HG03196 (cell line): Measurements from ENCODE around the gene TACC3.

Source experiments
- ATAC-seq: cut with Tn5 transposase; IDR thresholded peaks from one replicate; pipeline ENCODE4 v1.9.1; 2021; ENCODE audit not compliant: unreplicated experiment

TACC3 gene

DNA sequence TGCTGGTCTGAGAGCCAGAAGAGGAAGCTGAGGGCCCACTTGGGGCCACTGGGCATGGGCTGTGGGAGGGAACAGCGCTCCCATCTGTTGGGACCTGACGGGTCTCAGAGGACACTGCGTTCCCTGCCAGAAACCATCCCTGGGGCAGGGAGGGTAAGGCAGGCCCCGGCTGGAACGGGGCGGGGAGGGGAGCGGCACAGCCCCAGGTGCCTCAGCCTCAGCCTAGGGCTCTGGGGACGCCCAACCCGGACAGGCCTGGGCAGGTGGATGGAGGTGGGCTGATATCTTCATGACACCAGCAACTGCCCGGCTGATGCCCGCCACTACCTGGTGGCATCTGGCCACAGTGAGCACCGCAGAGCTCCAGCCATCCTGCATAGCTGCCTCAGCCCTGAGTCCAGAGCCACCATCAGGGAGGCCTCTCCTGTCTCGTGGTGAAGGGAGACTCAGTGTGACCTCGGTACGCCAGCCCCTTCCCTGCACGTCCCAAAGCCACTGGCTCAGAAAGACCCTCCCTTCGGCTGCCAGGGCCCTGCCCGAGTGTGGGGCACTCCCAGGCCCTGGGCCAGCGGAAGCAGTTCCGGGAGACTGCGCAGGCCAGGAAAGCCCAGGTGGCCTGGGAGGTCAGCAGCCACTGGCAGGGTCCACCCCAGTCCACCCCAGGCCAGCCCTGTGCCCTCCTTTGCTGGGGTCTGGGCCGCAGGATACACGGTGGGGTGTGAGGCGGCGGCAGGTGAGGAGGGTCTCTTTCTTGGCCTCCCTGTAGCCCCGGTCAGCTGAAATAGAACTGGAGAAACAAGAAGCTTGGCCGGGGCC lies 37.2 kb downstream of the TACC3 start:
- no peak for ATAC-seq

DNA sequence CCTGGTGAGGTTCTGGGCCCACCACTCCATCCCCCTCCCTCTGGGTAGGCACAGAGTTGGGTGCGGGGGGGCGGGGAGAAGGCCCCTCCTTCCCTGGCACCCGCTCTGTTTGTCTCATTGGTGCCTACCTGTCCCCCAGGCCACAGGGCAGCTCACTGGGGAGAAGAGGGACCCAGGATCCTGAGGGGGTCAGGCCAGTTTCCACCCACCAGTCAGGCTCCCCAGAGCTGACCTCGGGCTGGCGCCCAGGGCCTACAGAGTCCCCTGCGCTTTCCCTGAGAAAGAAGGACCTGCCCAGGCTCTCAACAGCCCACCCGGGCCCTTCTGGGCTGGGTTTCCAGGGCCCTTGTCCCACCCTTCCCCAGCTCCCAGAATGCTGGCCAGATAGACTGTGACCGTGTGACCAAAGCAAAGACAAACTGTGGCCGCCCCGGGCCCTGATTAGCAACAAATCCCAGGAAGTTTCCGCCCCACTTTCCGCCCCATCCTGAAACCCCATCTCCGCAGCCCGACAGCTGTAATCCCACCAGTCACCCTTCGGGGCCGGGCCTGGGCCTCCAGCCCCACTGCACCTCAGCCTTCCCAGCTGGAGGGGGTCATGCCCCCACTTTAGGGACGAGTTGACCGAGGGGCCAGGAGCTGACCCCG lies 38.0 kb downstream of the TACC3 start:
- no peak for ATAC-seq

DNA sequence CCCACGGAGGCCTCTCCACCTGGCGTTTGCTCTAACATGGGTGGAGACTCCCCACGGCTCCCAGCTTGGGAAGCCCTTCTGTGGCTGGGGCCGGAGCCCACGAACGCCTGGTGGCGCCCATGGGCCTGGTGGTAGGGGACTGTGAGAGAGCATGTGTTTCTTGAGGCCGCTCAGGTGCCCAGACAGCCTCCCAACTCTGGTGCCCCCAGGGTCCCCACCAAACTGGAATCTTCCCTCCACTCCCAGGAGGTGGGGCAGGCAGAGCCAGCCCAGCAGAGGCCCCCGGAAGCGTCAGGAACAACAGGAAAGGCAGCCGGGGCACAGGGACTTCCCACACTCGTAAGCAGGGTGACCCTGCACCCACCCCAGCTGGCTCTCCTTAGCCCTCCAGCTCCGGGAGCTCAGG lies 38.5 kb downstream of the TACC3 start:
- ATAC-seq: no peak

DNA sequence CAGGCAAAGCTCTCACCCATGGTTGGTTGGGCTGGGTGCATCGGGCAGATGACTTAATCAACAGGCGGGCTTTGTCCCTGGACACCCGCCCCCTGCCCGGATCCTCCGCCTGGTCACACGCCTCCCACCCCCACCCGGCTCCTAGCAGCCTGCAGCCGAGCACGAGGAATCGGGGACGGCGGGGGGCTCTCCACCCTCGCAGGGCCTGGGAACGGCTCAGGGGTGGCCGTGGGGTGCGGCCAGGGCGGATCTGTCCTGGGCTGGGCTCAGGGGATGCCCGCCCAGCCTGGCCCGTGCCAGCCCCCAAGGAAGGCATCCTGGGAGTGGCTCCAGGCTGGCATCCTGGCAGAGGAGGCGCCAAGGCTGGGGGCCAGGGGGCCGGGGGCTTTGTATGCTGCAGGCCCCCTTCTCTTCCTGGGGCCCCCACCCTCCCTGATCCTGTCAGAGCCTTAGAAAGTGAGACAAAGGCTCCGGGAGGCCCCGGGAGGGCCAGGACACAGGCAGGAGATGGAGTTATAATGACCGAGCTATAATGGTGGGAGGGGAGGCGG lies 39.3 kb downstream of the TACC3 start:
- no peak for ATAC-seq

DNA sequence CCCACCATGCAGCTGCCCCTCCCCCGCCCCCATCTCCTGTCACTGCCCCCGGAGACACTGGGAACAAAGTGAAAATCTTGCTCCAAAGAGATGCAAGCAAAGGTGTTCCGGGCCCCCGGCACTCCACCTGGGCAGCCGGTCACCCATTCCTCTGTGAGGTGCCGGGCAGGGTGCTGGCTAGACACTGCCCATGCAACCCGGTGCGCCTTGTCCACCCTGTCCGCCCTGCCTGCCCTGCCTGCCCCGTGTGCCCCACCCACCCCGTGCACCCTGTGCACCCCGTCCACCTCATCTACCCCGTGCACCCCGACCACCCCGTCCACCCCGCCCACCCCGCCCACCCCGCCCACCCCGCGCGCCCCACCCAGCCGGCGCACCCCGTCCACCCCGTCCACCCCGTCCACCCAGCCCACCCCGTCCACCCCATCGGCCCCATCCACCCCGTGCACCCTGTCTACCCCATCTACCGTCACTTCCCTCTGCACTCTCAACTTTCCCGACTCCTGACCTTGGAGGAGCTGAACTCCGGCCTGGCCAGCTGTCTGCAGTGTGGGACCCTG lies 39.9 kb downstream of the TACC3 start:
- no peak for ATAC-seq

DNA sequence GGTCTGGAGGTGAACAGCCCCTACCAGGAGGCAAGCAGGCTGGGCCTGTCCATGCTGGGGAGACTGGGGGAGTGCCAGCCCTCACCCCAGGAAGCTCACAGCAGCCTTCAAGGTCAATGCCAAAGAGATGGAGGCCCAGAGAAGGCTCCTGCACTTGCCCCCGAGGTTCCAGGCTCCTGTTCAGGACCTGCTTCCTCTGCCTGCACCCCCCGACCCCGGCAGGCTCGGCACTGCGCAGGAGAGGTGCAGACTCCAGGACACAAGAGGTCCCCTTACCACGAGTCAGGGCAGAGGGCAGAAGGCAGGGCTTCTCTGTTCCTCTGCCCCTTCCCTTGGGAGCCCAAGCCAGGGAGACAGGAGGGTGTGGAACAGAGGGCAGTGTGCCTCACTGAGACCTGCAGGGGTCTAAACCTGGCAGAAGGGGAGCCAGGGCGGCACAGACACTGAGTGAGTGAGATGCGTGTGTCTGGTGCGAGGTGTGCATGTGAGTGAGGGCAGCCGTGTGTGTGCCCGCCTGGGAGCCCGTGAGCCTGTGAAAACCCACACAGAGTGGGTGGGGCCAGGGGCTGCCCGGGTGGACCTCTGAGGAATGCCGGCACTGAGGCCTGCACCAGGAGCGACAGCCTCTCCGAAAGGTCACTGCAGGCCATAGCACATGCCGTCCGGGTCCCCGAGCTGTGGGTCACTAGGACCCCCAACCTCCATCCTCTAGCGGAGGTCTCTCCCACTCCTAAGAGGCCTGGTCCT lies 41.1 kb downstream of the TACC3 start:
- no peak for ATAC-seq

DNA sequence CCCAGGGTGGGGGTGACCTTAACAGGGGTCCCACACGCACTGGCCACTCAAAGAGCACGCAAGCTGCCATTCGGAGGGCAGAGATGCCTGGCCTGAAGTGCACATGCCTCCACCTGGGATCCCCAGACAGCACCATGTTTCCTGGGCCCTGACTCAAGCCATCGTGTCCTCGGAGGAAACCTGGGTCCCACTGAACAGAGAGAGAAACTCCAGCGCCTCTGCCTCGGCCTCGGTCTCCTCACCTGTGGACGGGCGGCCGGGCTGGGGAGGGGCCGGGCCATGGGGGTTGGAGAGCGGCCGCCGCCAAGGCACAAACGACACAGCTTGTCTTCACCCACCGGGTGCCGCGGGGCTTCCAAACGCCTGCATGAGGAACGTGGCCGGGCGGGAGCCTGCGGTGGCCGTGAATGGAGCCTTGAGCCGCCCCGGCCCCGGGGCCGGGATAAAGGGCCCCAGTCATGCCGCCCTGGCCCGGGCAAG lies 41.8 kb downstream of the TACC3 start:
- ATAC-seq: no peak

DNA sequence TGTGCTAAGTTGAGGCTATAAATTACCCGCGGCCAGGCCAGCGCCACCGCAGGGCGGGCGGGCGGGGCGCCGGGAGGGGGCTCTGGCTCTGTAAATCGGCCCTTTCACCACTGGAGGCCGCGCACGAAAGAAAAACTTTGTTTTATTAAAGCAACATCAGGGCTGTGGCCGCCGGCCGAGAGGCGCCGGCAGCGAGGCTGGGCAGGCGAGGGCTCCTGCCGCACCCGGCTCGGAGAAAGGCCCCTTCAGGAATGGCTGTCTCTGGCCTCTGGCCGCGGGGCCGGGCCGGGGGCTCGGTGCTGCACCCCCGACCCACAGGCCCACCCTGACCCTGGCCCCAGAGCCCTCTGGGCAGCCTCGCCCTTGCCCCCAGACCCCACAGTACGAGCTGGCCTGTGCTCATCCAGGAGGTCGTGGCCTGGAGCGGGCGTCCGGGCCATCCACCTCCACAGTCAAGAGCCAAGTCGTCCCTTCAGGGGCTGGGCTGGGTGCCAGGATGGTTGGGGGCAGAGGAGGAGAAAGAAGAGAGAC lies 42.3 kb downstream of the TACC3 start:
- no peak for ATAC-seq

DNA sequence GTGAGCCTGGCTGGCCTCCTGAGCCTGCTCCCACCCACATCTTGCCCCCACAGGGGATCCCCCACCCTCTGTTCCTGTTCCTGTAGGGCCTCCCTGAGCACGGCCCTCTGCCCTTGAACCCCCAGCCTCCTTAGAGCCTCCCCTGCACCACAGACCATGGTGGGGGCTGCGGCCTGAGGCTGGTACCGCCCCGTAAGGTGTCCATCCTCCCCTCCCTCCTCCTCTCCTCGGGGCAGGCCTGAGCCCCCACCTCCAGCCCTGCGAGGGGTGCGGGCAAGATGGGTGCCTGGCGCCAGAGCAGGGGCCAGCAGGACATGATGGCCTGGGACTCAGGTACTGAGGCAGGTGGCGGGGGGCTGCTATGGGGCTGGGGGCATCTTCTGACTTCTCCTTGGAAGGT lies 43.3 kb downstream of the TACC3 start:
- ATAC-seq: no peak

DNA sequence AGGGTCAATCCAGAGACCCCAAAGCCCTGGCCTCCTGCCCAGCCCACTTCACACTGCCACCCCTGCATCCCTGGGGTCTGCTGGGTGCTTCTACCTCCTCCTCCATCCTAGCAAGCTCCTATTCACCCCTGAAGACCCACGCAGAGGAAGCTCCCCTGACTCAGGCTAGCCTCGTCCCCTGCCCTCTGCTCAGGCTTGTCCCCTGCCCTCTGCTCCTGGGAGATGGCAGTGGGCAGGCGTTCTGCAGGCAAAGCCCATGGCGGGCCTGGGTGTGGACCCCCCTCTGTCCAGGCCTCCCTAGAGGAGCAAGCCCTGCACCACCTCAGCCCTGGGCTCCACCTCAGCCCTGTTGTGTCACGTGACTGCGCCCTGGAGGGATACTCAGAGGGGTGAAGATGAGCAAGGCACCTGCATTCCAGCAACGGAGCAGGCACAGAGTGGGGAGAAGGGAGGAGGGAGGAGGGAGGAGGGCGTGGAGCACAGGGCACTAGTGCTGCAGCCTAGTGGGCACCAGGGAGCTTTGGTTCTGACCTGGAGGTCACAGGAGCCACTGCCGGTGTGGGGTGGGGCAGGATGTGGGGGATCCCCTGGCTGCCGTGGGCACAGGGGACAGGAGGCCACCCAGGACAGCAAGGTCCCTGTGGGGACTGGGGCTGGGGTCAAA lies 44.2 kb downstream of the TACC3 start:
- no peak for ATAC-seq

DNA sequence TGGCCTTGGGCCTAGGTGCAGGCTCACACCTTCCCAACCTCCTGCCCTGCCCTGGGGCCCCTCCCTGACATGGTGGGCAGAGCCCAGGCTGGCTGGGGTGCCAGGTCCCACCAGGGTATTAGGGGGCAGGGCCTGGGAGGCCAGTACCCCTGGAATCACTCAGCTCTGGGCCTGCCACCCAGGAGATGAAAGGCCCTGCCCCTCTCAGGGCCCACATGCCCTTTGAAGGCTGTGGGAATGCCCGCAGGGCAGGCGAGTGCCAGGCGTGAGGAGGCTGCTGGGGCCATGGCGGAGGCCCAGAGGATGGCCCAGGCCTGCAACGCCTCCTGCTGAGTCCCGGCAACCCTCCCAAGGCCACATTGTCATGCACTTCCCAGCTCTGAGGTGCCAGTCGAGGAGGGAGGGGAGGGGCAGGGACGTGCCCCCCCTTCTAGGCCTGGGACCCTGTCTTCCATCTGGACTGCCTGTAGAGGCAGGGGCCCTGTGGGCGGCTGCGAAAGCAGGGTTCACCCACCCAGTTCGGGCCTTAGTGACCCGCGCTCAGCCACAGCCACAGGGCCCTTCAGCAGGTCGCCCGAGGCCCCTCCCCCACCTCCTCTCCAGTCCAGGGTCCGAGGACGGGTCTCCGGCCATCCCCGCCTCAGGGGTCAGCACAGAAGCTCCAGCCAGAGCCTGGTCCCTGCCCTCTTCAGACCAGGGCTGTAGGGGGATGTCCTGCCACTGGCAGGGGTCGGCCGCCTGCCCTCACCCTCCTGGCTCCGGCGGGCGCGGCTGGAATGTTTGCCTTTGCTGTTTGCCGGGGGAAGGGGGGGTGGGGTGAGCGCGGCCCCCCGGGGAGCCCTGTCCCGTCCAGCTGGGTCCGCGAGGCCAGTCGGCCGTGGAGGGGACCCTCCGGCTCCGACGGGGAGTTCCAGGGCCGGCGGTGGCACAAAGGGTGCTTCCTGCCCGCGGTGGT lies 45.1 kb downstream of the TACC3 start:
- ATAC-seq: no peak

DNA sequence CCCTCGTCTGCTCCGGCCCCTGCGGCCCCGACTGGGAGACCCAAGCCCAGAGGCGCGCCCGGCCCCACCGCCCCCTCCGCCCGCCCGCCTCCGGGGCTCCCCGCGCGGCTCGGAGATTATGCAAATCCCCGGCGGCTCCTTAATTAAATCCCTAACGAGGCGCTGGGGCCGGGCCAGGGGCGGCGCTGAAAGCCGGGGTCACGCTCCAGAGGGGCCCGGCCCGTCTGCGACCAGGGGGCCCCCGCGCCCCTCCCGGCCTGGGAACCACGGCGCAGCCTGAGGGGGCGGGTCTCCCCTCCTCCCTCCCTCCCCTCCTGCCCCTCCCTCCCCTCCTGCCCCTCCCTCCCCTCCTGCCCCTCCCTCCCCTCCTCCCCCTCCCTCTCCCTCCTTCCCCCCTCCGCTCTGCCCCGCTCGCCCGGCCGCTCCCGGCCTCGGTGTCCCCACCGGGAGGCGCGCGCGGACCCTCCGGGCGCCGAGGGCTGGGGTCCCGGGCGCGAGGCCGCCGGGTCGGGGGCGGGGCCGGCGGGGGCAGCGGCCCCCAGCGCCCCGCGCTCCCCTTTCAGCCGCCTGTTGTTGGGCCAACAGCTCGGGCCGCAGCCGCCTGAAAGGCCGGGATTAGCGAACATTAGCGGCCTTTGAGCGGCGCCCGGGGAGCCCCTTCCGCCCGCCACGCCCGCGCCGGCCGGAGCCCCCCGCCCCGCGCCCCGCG lies 45.9 kb downstream of the TACC3 start:
- ATAC-seq: no peak

DNA sequence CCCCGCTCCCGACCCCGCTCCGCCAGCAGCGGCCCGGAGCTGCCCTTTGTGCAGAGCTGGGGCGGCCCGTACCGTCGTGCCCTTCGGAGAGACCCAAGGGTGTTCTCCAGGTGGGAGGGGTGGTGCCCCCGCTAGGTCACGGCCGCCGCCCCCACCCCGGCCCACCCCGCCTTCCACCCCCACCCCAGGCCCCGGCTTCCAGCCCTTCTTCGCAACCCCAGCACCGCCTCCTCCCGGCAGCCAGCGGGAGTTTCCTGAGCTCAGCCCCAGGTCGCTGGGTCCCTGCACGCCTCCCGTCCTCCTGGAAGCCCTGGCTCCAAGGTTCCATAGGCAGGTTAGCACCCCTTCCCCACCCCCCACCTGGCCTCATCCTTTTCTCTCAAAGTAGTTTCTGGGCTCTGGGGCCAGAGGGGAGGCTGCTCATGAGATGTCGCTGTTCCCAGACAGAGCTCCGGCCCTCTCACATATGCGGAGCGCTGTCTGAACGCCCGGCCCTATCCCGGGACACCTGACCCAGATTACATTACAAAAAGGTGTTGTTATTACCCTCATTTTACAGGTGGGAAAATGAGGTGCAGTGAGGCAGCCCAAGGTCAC lies 46.5 kb downstream of the TACC3 start:
- ATAC-seq: no peak

DNA sequence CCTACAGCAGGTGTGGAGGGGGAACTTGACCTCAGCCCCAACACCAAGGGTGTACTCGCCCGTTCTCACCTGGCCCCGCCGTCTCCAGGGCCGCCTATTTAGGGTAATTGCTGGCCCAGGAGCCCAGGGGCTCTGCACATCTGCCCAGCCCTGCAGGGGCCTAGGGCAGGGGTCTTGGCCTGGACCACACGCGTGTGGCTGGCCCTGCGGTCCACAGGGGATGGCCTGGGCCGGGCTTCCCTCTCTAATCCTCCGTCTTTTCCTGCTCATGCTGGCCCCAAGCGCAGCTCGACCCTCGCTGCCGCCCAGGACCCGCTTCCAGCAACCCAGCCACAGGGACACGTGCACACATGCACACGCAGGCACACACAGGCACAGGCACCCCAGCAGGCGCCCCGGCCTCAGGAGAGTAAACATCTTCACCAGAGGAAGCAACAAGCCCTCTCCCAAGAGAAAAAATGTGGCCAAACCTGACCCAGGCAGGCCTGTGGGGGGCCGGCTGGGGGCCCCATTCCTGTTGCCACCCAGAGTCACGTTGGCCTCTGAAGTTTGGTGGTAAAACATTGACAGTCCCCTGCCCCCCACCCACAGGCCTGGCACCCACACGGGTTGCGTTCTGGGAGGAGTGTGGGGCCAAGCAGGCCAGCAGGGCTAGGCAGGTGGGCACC lies 47.2 kb downstream of the TACC3 start:
- ATAC-seq: no peak

DNA sequence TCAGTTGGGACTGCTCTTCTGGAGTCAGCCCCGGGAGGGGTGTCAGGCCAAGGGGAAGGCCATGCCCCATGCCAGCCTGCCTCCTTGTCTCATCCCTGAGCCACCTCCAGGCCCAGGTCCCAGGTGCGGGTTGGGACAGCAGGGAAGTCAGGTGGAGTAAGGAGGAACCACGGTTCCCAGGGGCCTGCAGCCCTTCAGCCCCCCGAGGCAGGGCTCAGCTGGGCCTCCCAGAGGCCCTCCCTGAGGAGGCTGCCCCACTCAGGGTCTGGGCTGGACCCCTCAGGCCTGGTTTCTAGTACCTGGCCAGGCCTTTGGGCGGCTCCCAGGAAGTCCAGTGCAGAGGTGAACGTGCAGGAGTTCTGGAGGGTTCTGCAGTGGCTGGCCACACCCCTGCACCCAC lies 48.4 kb downstream of the TACC3 start:
- no peak for ATAC-seq

DNA sequence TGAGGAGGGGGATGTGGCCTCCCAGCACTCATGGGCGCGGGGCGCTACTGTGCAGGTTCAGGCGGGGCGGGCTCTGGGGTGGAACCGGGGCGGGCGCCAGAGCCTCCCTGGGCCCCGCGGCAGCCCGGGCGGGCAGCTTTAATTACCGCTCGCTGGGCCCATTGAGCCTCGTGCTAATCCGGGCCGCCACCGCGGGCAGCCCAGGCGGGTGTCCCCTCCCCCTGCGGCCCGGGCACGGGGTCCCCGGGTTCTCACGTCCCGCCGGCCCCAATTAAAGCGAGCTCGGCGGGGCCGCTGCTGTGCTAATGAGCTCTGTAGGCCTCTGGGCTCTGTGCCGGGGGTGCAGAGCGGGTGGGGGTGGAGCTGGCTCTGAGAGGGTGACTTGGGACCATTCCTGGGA lies 48.9 kb downstream of the TACC3 start:
- ATAC-seq: no peak

DNA sequence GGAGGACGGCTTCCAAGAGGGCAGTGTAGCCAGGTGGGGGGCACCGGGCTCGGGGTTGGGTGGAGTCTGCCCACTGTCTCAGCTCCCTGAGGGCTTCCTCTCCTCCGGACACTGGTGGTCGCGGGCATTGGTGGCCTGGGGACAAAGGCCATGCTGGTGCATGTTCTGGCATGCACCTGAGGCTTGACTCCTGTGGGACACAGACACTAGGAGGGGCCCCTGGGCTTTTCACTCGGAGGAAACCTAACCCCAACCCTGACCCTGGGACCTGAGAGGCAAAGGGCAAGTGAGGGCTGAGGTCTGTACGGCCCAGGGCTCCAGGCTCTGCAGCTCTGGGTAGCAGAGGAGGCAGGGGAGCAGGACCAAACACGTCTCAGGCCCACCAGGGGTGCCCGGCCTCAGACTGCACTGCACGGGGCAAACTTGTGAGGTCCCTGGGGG lies 49.5 kb downstream of the TACC3 start:
- ATAC-seq: no peak
